Natural killer cell treated with Interleukin-12 subunit alpha and Interleukin-12 subunit beta and Interleukin-15 and Interleukin-18, amount 100 ng/mL, for 72 hours (primary cell): ENCODE measurements around the gene TH. TPM values are rescaled to one million over a fixed set of nuclear protein-coding genes. Genes with fewer than 3 reads are reported as not detected.
"Not testable (repeated sequence)": the region's sequence is repeated elsewhere in the genome, so short reads cannot be mapped to it uniquely, and the experiment has no call there.

Source experiments
- ATAC-seq, 2 donors: fragments of 150-1000 bp; cut with Tn5 transposase in 1 of 2; sonication (Bioruptor Pico), chemical (Tn5 transposase) in 1 of 2; 2 replicates each; pipeline ENCODE4 v1.10.0; 2021
- DNase-seq: peaks from one replicate; pipeline ENCODE4 v3.0.0; 2022; ENCODE audit warnings: low spot score
- H3K27ac Mint-ChIP-seq, 2 donors: 1 replicate in 1 of 2; 2 replicates in 1 of 2; pipeline ENCODE4 v1.8.0; 2022; ENCODE audit warnings: mixed read lengths in 2 of 2, mild to moderate bottlenecking in 1 of 2, moderate library complexity in 1 of 2
- H3K27me3 Mint-ChIP-seq, 2 donors: 1 replicate in 1 of 2; 2 replicates in 1 of 2; pipeline ENCODE4 v1.8.0; 2022; ENCODE audit warnings: mixed read lengths in 2 of 2
- H3K36me3 Mint-ChIP-seq: one replicate; pipeline ENCODE4 v1.8.0; 2022; ENCODE audit warnings: mixed read lengths
- H3K4me1 Mint-ChIP-seq, 2 donors: 1 replicate in 1 of 2; 2 replicates in 1 of 2; pipeline ENCODE4 v1.8.0; 2022; ENCODE audit warnings: low read depth in 2 of 2, mixed read lengths in 2 of 2, mild to moderate bottlenecking in 1 of 2
- H3K4me3 Mint-ChIP-seq: one replicate; pipeline ENCODE4 v1.8.0; 2022; ENCODE audit warnings: mixed read lengths
- H3K9me3 Mint-ChIP-seq: 2 replicates; pipeline ENCODE4 v1.8.0; 2022; ENCODE audit warnings: mixed read lengths
- total RNA-seq, 2 donors: library from RNA; stranded (reverse); gene quantifications; one replicate each; pipeline ENCODE4 v1.2.3, GENCODE V29; 2022

The TH gene
- total RNA-seq, 2 donors from 2014 or later, result not detected

GRCh38 chr11:2182692-2183474 is 11.3 kb upstream of the TH start:
- Mint-ChIP-seq H3K27me3 (peaks cover 8 to 10% of the 10 kb centered on the region in 2 donors), H3K9me3 (no peaks in the 10 kb centered on the region), H3K4me1 (no peaks in the 10 kb centered on the region), H3K36me3 (no peaks in the 10 kb centered on the region), H3K27ac (no peak overlapping the region), H3K4me3 (no peak overlapping the region)
- DNase-seq, result no peak
- no peak for ATAC-seq

- Mint-ChIP-seq H3K36me3 (no peaks in the 10 kb centered on the region), H3K27ac (no peak overlapping the region), H3K4me1 (no peaks in the 10 kb centered on the region), H3K4me3 (no peak overlapping the region), H3K27me3 (peaks cover 8 to 10% of the 10 kb centered on the region in 2 donors), H3K9me3 (no peaks in the 10 kb centered on the region)
- DNase-seq (no peak), ATAC-seq (no peak)
Measured at GRCh38 chr11:2182075-2182474, 10.5 kb upstream of the TH start.

- H3K4me3 Mint-ChIP-seq, result no peak overlapping the region
- DNase-seq (no peak), ATAC-seq (no peak)
- no peaks in the 10 kb centered on the region for H3K4me1 Mint-ChIP-seq
- no peak overlapping the region for H3K27ac Mint-ChIP-seq
- H3K9me3 Mint-ChIP-seq, result no peaks in the 10 kb centered on the region
- no peaks in the 10 kb centered on the region for H3K36me3 Mint-ChIP-seq
- peaks cover 8 to 10% of the 10 kb centered on the region in 2 donors for H3K27me3 Mint-ChIP-seq
Measured at GRCh38 chr11:2180789-2181370, 9.3 kb upstream of the TH start.

- no peak for DNase-seq
- Mint-ChIP-seq H3K4me3 (no peak overlapping the region), H3K36me3 (no peaks in the 10 kb centered on the region), H3K27ac (no peak overlapping the region), H3K27me3 (peaks cover 8 to 10% of the 10 kb centered on the region in 2 donors), H3K9me3 (no peaks in the 10 kb centered on the region), H3K4me1 (no peaks in the 10 kb centered on the region)
- ATAC-seq, result no peak
Measured at GRCh38 chr11:2180347-2180746, 8.7 kb upstream of the TH start.

GRCh38 chr11:2179516-2179915 is 7.9 kb upstream of the TH start:
- no peaks in the 10 kb centered on the region for H3K9me3 Mint-ChIP-seq
- H3K4me3 Mint-ChIP-seq, result no peak overlapping the region
- ATAC-seq, result no peak
- no peak for DNase-seq
- H3K36me3 Mint-ChIP-seq, result no peaks in the 10 kb centered on the region
- H3K27me3 Mint-ChIP-seq, result peaks cover under 1 to 2% of the 10 kb centered on the region in 2 donors
- H3K4me1 Mint-ChIP-seq, result no peaks in the 10 kb centered on the region
- no peak overlapping the region for H3K27ac Mint-ChIP-seq

GRCh38 chr11:2178906-2179494 is 7.4 kb upstream of the TH start:
- Mint-ChIP-seq H3K4me1 (no peaks in the 10 kb centered on the region), H3K27me3 (peaks cover 0 to 2% of the 10 kb centered on the region in 2 donors), H3K4me3 (no peak overlapping the region), H3K27ac (no peak overlapping the region), H3K9me3 (no peaks in the 10 kb centered on the region), H3K36me3 (no peaks in the 10 kb centered on the region)
- DNase-seq, result no peak
- ATAC-seq, result no peak

GRCh38 chr11:2178055-2178773 is 6.6 kb upstream of the TH start:
- not testable (repeated sequence) for H3K4me1 Mint-ChIP-seq, H3K9me3 Mint-ChIP-seq, H3K4me3 Mint-ChIP-seq, H3K27me3 Mint-ChIP-seq, H3K27ac Mint-ChIP-seq, ATAC-seq, H3K36me3 Mint-ChIP-seq, DNase-seq

GRCh38 chr11:2177076-2177475 is 5.5 kb upstream of the TH start:
- no peak for ATAC-seq
- H3K4me1 Mint-ChIP-seq, result no peaks in the 10 kb centered on the region

GRCh38 chr11:2176389-2176900 is 4.8 kb upstream of the TH start:
- Mint-ChIP-seq H3K27me3 (peaks cover 0 to 3% of the 10 kb centered on the region in 2 donors), H3K4me3 (no peak overlapping the region), H3K36me3 (no peaks in the 10 kb centered on the region), H3K27ac (no peak overlapping the region), H3K4me1 (no peaks in the 10 kb centered on the region), H3K9me3 (no peaks in the 10 kb centered on the region)
- ATAC-seq (no peak), DNase-seq (no peak)

More at GRCh38 chr11:2177076-2177475, 5.5 kb upstream of the TH start:
- Mint-ChIP-seq H3K27me3 (peaks cover 0 to 3% of the 10 kb centered on the region in 2 donors), H3K9me3 (no peaks in the 10 kb centered on the region), H3K4me3 (no peak overlapping the region), H3K27ac (no peak overlapping the region), H3K36me3 (no peaks in the 10 kb centered on the region)
- DNase-seq, result no peak

- Mint-ChIP-seq H3K27me3 (peaks cover 0 to 3% of the 10 kb centered on the region in 2 donors), H3K4me3 (no peak overlapping the region), H3K9me3 (no peaks in the 10 kb centered on the region), H3K27ac (no peak overlapping the region), H3K4me1 (no peaks in the 10 kb centered on the region), H3K36me3 (no peaks in the 10 kb centered on the region)
- ATAC-seq (no peak), DNase-seq (no peak)
Measured at GRCh38 chr11:2175659-2176058, 4.0 kb upstream of the TH start.

GRCh38 chr11:2174361-2174760 is 2.7 kb upstream of the TH start:
- Mint-ChIP-seq H3K4me1 (no peaks in the 10 kb centered on the region), H3K27ac (no peak overlapping the region), H3K27me3 (peaks cover 0 to 3% of the 10 kb centered on the region in 2 donors), H3K9me3 (no peaks in the 10 kb centered on the region), H3K36me3 (no peaks in the 10 kb centered on the region), H3K4me3 (no peak overlapping the region)
- DNase-seq (no peak), ATAC-seq (no peak)

GRCh38 chr11:2173761-2174160 is 2.1 kb upstream of the TH start:
- H3K4me1 Mint-ChIP-seq, result no peaks in the 10 kb centered on the region
- ATAC-seq (no peak), DNase-seq (no peak)
- no peaks in the 10 kb centered on the region for H3K36me3 Mint-ChIP-seq
- no peak overlapping the region for H3K27ac Mint-ChIP-seq
- H3K27me3 Mint-ChIP-seq, result peaks cover 0 to 3% of the 10 kb centered on the region in 2 donors
- no peaks in the 10 kb centered on the region for H3K9me3 Mint-ChIP-seq
- H3K4me3 Mint-ChIP-seq, result no peak overlapping the region

- no peak for ATAC-seq
- H3K4me3 Mint-ChIP-seq, result no peak overlapping the region
- H3K27ac Mint-ChIP-seq, result no peak overlapping the region
- H3K36me3 Mint-ChIP-seq, result no peaks in the 10 kb centered on the region
- no peak for DNase-seq
- H3K9me3 Mint-ChIP-seq, result no peaks in the 10 kb centered on the region
- no peaks in the 10 kb centered on the region for H3K4me1 Mint-ChIP-seq
- peaks cover 0 to 3% of the 10 kb centered on the region in 2 donors for H3K27me3 Mint-ChIP-seq
Measured at GRCh38 chr11:2173150-2173693, 1.6 kb upstream of the TH start.
